CD4-positive, alpha-beta T cell treated with Interleukin-15 for 1 hour (primary cell): ENCODE data around the gene DCP2.

Source experiments
- DNase-seq: peaks from one replicate; pipeline ENCODE4 v3.0.0-alpha.2; 2020

DCP2 gene

DNA sequence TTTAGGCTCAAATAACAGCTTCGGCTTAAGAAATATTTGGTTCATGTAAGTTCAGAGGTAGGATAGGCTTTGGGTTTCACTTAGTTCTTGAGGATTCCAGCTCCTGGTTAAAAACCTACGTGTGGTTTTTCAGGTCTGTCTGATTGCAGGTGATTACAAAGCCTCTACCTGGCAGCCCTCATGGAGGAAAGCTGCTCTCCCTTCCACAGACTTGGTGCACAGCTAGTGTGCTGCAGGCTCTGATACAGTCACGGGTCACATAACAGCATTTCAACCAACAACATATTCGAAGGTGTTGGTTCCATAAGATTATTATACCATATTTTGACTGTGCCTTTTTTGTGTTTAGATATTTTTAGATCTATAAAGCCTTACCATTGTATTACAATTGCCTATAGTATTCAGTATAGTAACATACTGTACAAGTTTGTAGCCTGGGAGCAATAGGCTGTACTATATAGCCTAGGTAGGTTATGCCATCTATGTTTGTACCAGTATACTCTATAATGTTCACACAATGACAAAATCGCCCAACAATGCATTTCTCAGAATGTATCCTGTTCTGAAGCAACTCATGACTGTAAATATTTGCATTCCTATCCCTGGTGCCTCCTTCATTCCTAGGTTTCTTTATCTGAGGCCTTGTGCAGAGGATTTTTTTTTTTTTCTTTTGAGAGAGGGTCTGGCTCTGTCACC lies 8.0 kb upstream of the DCP2 start:
- no peak for DNase-seq

DNA sequence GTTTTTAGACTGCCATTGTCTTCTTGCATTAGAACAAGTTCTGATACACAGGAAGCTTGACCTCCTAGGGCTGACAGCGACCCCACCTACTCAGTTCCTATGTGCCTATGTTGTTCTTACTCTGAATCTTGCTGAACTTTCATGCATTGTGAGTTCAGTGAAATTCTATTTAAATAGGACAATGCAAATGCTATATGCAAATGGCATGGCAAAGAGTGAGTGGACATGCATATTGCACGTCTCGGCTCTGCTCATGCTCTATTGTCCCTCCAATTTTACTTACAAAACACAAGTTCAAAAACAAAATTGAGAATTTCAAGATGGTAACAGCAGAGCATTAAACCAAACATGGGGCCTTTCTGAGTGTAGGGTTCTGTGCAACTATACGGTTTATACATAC lies 5.3 kb upstream of the DCP2 start:
- no peak for DNase-seq

DNA sequence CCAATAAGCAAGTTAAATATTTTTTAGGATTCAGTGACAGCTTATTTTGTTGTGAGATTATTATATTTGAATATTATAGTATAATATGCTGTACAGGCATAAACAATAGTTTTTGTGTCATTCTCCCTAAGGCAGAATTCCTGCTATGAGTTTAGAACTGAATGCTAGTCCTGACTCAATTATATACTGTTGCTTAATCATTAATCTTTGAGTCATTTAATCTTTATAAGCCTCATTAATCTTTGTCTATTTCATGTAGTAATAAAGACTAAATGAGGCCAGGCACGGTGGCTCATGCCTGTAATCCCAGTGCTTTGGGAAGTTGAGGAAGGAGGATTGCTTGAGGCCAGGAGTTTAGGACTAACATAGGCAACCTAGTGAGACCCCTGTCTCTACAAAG lies 3.6 kb upstream of the DCP2 start:
- no peak for DNase-seq

DNA sequence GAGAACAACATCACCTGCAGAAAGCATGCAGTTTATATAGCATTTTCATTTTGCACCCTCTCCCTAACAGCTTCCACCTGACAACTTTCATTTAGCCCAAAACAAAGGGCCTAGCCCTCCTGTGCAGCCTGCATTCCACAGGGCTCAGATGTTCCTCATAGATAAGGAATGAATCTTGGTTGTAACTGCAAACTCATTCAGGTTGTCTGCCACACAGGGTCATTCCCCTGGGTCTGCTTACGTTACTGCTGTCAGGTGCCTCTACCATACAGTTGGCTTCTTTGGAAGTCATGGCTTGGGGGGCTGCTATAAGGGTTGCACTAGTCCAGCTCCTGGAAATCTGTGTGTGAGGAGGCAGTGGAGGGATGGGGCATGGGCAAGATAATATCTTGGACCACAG lies 2.7 kb upstream of the DCP2 start:
- no peak for DNase-seq

DNA sequence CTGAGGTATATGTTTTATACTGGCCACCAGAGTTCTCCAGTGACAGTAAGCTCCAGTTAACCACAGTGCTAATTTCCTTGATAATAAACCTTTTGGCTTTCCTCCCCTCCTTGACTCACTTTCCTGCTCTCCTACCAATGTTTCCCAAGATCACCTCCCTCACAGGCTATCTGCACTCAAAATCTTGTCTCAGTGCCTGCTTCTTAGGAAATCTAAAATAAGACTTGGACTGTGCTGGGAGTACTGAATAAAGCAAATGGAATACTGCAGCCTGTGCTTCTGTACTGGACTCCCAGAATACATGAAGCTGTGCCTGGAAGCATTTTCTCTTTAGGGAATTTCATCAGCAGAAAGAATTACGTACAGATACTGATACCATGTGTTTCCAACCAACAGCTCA lies 1.7 kb upstream of the DCP2 start:
- DNase-seq: no peak

DNA sequence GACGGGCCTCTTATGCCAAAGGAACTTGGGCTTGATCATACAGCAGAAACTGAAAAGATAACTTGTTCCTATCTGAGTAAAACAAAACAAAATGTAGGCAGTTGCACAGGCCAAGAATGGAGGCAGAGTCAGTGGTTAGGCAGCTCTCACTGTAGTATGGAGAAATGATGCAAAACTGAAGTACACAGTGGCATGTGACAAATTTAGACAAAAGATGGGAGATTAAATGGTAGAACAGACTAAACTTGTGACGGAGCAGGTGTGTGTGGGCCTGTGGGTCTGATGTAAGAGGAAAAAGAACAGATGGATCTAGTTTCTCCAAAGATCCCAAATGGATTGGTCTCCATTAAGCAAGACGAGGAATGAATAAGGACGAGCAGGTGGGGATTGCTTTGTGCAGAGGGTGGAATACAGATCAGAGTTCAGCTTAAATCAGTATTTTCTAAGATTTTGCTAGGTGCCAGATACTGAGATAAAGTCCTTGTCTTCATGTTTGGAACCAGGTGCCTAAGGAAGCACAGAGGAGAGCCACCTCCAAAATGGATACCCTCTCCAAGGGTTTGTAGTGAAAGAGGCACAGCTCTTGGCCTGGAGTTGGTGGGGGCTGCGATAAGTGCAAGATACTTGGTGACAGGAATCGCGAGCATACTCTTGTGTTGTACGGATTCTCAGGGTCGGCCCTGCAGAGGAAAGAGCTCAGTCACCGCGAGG lies 722 bp upstream of the DCP2 start:
- DNase-seq: no peak

DNA sequence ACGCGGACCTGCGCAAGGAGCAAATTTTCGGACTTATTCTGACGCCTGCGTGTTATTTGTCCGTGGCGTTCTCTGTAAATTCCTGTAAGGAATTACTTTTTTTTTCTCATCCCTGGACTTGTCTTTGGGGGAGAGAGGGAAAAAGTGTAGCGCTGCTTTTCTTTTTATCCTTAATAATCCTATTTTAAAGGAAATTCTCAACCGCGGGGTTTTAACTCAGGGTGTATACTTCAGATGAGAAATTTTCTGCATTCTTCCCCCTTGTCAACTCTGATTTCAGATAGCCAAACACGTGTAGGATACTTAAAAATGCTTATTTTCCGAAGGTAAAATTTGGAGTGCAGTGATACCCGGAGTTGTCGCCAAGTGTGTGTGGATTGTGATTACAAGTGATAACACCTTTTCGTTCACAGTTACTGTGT lies 853 bp downstream of the DCP2 start:
- no peak for DNase-seq

DNA sequence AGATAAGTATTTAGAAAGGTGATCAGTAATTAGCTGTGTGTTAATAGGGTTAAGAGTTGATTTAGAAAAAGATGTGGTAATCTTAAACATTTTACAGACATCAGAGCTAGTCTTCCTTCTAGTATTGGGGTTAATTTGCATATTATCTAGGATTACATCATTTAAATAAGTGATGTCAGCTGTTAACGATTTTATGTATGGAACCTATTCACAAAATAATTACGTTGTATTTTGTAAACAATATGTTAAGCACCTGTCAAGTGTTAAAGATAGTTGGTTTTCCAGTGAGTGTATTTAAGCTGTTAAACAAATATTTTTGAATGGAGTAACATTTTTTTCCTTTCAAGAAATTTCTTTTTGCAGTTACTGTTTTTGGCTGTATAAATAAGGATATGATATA lies 2.2 kb downstream of the DCP2 start:
- no peak for DNase-seq

DNA sequence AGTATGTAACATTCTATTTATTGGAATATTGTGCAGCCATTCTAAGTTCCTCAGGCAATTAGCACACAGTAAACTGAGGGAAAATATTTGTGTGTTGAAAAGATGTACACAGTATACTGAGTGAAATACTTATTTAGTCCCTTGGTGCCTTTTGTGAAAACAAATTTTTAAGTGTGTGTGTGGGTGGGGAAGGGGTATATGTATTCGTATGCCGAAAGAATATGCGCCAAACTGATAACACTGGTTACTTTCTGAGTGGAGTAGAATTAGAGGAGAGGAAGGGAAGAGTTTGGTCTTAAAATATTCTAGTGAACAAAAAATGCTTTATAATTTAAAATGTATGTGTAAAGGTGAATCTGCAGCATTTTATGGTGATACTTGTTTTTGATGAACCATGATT lies 3.1 kb downstream of the DCP2 start:
- no peak for DNase-seq

DNA sequence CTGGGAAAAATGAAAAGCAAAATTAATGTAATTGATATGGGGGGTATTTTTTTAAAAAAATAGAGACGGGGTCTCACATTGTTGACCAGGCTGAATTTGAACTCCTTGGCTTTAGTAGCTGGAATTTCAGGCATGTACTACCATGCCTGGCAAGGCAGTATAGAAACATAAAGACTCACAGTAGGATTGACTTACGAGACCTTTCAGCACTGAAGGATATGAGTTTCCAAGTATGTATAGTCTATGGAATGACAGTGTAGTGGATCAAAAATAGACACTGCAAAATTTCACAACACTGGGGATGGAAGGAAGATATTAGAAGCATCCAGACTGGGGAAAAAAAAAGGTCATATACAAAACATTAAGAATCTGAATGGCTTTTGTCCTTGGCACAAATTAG lies 6.8 kb downstream of the DCP2 start:
- DNase-seq: no peak

DNA sequence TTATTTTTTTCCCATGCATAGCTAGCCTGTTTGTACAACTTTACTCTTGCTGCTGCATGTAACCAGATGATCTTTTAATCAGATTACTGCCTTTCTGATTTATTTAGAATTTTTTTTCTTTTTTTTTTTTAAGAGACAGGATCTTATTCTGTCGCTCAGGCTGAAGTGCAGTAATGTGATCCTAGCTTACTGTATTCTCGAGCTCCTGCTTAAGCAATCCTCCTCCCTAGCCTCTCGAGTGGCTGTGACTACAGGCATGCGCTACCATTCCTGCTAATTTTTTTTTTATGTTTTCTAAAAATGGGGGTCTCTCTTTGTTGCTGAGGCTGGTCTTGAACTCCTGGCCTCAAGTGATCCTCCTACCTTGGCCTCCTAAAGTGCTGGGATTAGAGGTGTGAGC lies 9.6 kb downstream of the DCP2 start:
- DNase-seq: no peak

DNA sequence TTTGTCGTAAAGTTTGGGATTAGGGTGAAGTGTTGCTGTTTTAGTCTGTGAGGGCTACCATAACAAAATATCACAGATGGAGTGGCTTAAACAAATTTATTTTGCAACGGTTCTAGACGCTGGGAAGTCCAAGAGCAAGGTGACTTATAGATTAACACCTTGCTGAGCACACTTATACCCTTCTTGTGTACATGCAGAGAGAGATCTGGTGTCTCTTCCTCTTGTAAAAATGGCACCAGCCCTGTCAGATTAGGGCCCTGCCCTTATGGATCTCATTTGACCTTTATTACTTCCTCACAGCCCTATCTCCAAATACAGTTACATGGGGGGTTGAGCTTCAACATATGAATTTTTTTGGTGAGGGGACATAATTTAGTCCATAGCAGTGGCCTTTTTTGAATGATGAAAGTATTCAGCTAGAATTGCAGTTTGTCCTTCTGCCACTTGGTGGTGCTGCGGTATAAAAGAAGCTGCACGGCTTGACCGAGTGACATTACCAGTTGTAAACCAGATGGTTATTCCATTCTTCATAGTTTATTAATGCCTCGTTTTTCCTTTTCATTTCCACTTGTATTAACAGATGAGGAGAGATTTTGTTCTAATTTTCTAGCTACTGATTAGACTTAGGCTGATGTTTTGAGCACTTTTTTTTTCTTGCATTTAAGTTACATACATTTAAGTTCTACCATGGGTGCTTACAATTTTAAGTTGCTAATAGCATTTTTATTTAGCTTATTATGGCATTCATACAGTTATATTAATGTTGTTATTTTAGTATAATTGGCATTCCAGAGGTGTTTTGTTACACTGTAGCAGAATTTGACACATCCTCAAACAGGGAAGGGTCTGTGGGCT lies 19.4 kb downstream of the DCP2 start:
- peak; percentile 66 for DNase-seq

DNA sequence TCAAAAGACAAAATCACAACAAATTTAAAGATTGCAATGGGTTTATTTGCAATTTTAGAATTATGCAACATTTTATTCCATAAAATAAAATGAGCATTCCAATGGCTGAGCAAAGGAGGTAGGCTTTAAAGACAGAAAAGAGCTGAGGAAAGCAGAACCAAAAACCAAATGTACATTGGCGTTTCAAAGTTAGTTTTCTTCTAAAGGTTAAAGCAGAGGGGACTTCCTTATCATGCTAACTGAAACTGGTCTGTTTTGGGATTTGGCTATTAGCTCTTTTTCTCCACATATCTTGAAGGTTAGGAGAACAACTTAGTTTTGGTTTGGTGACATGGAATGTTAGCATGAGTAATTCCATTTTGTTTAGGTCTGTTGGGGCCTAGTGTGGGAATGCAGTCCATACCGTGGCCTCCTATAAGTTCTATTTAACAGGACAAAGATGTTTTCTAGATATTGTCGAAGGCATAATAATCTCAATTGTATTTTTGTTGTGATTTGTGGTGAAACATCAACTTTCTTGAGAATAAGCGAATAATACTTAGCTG lies 20.3 kb downstream of the DCP2 start:
- no peak for DNase-seq

DNA sequence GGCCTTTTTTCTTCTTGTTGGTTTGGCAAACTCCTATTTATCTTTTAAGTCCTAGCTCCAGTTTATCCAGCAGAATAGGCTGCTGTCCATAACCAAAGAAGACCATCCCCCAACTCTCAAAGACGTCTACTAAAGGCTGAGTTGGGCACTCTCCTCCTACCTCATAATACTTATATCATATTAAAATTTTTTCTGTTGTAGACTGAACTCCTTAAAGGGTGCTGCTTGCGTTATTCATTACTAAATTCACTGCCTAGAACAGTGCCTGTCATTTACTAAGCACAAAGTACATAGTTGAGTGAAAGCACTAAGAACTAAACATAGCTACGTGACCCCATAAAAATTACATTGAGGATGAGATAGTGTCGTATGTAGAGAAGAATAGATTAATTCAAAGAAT lies 21.7 kb downstream of the DCP2 start:
- no peak for DNase-seq

DNA sequence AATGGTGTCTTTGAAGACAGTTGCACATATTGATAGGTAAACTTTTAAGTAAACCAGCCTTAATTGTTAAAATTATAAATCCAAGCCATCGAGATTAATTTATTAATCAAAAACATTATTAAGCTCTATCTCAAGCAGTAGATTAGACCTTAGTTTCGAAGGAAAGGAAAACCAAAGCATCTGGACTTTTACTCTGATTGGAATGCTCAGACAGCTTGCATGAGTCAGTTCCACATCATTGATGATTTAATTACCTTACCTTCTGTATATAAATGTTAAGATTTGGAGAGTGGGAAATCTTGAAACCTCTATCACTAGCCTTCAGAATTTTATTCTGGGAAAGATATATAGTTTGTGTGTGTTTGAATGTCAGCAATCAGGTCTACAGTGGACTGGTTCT lies 23.9 kb downstream of the DCP2 start:
- no peak for DNase-seq

DNA sequence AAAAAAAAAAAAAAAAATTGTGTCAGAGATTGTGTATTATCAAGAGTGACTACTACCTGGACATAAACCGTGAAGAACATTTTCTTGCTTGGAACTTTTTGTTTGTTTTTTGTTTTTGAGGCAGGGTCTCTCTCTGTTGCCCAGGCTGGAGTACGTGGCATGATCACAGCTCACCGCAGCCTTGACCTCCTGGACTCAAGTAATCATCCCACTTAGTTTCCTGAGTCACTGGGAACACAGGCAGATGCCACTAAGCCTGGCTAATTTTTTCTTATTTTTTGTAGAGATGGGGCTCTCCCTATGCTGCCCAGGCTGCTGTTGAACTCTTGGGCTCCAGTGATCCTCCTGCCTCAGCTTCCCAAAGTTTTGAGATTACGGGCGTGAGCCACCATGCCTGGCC lies 25.8 kb downstream of the DCP2 start:
- DNase-seq: no peak

DNA sequence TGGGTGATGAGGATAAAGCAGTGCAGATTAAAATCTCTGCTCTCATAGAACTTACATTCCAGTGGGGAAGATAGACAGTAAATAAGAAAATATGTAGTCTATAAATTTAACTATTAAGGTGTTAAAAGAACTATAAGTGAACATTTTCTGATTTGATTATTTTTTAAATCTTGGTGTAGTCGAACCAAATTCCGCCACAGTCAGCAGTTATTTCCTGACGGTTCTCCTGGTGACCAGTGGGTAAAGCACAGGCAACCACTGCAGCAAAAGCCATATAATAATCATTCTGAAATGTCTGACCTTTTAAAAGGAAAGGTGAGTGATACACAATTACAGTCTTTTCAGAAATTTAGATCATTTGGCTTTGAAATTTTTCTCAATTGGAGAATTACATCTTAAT lies 27.2 kb downstream of the DCP2 start:
- DNase-seq: no peak

DNA sequence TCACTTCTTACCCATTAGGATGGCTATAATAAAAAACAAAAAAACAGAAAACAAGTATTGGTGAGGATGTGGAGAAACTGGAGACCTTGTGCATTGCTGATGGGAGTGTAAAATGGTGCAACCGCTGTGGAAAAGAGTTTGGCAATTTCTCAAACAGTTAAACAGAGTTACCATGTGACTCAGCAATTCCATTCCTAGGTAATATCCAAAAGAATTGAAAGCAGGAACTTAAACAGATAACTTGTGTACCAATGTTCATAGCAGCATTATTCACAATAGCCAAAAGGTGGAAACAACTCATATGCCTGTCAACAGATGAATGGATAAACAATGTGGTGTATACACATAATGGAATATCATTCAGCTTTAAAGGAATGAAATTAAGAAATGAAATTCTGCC lies 28.9 kb downstream of the DCP2 start:
- DNase-seq: no peak

DNA sequence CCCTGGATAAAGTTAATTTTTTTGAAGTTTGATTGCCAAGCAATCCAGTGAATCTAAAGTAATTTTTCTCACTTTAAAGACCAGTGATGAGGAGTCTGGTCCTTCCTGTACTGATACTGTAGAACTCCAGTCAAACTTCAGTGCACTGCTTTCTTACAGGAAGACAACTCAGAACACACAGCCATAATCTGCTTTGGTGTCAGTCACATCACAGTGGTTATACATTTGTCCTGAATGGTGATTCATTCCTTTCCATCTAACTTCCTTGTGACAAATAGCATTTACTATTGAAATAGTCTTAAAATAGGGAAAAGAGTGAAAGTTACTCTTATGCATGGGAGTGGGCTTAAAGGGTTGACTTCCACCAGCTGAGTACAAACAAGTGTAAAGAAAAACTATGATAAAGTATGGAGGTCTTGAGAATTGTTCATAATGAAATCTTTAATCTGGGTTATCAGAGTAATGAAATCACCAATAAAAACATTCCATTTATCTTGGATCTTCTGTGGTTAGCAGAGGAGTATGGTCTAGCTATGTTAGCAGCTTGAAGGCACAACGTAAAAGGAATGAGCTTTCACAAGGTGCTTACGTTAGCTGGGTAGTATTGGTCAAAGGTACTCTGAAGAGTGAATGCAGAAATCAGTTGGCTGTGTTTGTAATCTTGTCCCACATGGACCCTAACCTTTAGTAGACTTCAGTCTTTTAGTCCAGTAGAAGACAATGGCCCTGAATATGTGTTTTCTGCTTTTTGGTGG lies 41.5 kb downstream of the DCP2 start:
- DNase-seq: no peak

DNA sequence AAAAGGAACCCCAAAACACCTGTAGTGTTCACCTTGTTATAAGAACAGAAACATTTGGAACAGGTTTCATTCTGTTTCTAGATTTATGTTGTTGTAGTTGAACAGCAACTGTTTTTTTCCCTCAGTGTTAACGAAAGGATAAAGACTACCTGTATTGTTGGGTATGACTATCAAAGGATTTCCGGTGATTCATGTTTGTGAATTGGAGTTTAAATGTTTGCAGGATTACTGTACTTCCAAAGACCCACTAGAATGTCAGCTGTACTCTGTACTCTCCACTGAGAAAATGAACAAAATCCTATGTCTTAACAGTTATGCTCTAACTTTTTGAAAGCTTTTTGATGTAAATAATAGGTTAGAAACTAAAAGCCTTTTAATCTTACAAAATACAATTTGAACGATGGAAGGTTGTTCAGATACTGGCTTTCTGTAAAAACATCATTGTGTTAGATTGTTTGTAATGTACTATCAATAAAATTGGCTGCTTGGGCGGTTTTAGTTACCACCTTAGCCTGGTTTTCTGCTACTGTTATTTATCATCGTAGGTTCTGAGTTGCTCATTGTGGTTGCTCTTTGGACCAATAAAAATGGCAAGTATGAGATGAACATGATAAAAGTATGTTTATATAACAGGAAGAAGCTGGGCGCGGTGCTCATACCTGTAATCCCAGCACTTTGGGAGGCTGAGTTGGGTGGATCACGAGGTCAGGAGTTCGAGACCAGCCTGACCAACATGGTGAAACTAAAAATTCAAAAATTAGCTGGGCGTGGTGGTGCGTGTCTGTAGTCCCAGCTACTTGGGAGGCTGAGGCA lies 44.1 kb downstream of the DCP2 start:
- no peak for DNase-seq

DNA sequence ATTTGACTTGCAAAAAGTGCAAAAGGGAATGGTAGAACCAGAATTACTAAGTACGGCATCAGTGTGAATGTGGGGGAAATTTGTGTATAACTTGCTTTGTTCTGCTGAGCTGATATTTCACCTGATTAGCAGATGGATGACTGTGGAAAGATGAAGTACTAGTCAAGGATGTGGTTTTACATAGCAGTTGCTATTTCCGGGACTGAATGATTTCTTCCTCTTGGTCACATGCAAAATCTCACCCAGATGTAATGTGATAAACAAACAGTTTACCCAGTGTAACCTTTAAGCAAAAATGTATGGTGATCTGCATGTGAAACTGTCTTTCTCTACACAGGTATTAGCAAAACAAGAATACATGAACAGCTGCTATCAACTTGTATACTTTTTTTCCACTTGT lies 46.1 kb downstream of the DCP2 start:
- DNase-seq: no peak

DNA sequence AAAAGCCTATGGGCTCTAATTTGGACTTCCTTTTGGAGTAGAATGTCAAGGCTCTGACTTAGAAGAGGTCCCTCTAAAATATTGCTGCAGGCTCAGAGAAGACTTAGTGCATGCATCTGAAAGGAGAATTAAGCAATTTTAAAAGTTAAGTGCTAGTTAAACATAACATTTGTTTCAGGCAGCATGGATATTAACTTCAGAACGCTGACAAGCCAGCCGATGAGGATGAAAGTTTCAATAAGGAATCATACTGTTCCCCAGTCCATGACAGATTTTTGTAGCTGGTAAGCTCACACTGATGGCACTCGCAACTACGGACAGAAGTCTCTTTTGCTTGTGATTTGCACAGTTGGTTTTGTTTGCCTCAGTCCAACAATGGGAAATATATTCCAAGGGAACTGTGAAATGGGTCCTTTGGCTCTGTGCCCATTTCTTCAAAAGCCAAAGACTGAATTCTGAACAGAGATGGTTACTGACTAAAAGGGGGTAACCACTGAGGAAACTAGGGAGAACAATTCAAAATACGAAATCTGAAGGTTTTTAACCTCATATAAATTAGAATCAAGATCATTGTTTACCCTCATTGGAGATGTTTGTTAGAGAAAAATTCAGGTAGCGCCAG lies 47.6 kb downstream of the DCP2 start:
- DNase-seq: no peak
